HepG2 (cell line): ENCODE results near the gene RAPGEF5. TPM values are rescaled to one million over a fixed set of nuclear protein-coding genes. Genes with fewer than 3 reads are reported as not detected.

Experiments used
- BRF2 ChIP-seq: sonication (generic); formaldehyde crosslinking; IDR thresholded peaks from 2 replicates; pipeline ENCODE4 v1.8.1; 2022; ENCODE audit warnings: mild to moderate bottlenecking, missing genetic modification reagents
- CCAR2 ChIP-seq: fragments of 200-400 bp; formaldehyde crosslinking; optimal IDR thresholded peaks from 2 replicates; pipeline ENCODE3; 2018; ENCODE audit warnings: low read depth, mild to moderate bottlenecking, low read length, moderate library complexity
- EEA1 ChIP-seq: sonication (generic); formaldehyde crosslinking; IDR thresholded peaks from 2 replicates; pipeline ENCODE4 v1.5.1; 2020; ENCODE audit warnings: mild to moderate bottlenecking, missing genetic modification reagents, borderline replicate concordance
- GRHL1 ChIP-seq: sonication (generic); formaldehyde crosslinking; conservative IDR thresholded peaks from 2 replicates; pipeline ENCODE4 v1.8.0; 2022; ENCODE audit warnings: missing genetic modification reagents
- HINFP ChIP-seq: sonication (generic); formaldehyde crosslinking; IDR thresholded peaks from 2 replicates; pipeline ENCODE4 v1.4.0; 2020; ENCODE audit warnings: low read depth, mild to moderate bottlenecking, missing genetic modification reagents
- NFKB2 ChIP-seq: sonication (generic); formaldehyde crosslinking; IDR thresholded peaks from 2 replicates; pipeline ENCODE4 v1.4.0; 2020; ENCODE audit warnings: missing genetic modification reagents, borderline replicate concordance
- PHB2 ChIP-seq: fragments of 450-650 bp; IDR thresholded peaks from 2 replicates; pipeline ENCODE4 v1.6.1; 2018; ENCODE audit not compliant: partially characterized antibody
- RFX1 ChIP-seq: fragments of 450-650 bp; IDR thresholded peaks from 2 replicates; pipeline ENCODE4 v1.6.1; 2017
- SMC3 ChIP-seq: IDR thresholded peaks from 2 replicates; pipeline ENCODE4 v1.6.1; 2011; ENCODE audit warnings: low read length, improper control_type of control experiment
- TIGD3 ChIP-seq: sonication (generic); formaldehyde crosslinking; IDR thresholded peaks from 2 replicates; pipeline ENCODE4 v1.5.1; 2020; ENCODE audit warnings: mild to moderate bottlenecking, missing genetic modification reagents, borderline replicate concordance
- ZBTB1 ChIP-seq: sonication (generic); formaldehyde crosslinking; IDR thresholded peaks from 2 replicates; pipeline ENCODE4 v1.4.0; 2020; ENCODE audit warnings: missing genetic modification reagents, borderline replicate concordance
- ZBTB7A ChIP-seq: sonication (generic); formaldehyde crosslinking; IDR thresholded peaks from 2 replicates; pipeline ENCODE4 v1.8.0; 2022; ENCODE audit warnings: mild to moderate bottlenecking, missing genetic modification reagents
- ZNF703 ChIP-seq: sonication (generic); formaldehyde crosslinking; IDR thresholded peaks from 2 replicates; pipeline ENCODE4 v1.5.1; 2020; ENCODE audit warnings: missing genetic modification reagents, mild to moderate bottlenecking, moderate library complexity, borderline replicate concordance
- ZNF782 ChIP-seq: sonication (generic); formaldehyde crosslinking; IDR thresholded peaks from 2 replicates; pipeline ENCODE4 v1.4.0; 2020; ENCODE audit warnings: missing genetic modification reagents, mild to moderate bottlenecking, borderline replicate concordance
- polyA plus RNA-seq, 8 experiments: library from polyadenylated mRNA; depleted of rRNA in 3 of 8; stranded (reverse) in 7 of 8; unstranded in 1 of 8; fragments of >200 nt; fragmentation: Illumina TruSeq in 4 of 8; extraction: Trizol in 4 of 8; gene quantifications; 2 replicates each; pipeline versions ENCODE4 v1.2.1 to v1.2.3, GENCODE V29; 2011 to 2016; ENCODE audit warnings: low read depth in 4 of 8, missing spikeins in 1 of 8, mixed read lengths in 1 of 8; ENCODE audit not compliant: insufficient read depth in 1 of 8
- total RNA-seq, 5 experiments: library from RNA; depleted of rRNA; stranded (reverse); fragments of >200 nt; fragmentation: Illumina TruSeq; extraction: Trizol; gene quantifications; 2 replicates each; pipeline ENCODE4 v1.2.3, GENCODE V29; 2016; ENCODE audit warnings: low read depth in 1 of 5
- TF ChIP-seq, protein P1 (sequence below): sonication (generic); formaldehyde crosslinking; IDR thresholded peaks from 2 replicates; pipeline ENCODE4 v1.9.0; 2021; ENCODE audit warnings: missing genetic modification reagents, borderline replicate concordance
- TF ChIP-seq, protein P2 (sequence below): sonication (generic); formaldehyde crosslinking; conservative IDR thresholded peaks from 2 replicates; pipeline ENCODE4 v1.4.0; 2020; ENCODE audit warnings: missing genetic modification reagents

Gene RAPGEF5
- total and polyA plus RNA-seq, 2 of the 13 experiments (the other 11 are each of a cell fraction or from before 2014, with no cell fraction given): 17.1 to 23.4 TPM

GRCh38 chr7:22378199-22378980 lies 21.4 kb upstream of the RAPGEF5 start (continued):
- TF ChIP-seq, protein P1, sequence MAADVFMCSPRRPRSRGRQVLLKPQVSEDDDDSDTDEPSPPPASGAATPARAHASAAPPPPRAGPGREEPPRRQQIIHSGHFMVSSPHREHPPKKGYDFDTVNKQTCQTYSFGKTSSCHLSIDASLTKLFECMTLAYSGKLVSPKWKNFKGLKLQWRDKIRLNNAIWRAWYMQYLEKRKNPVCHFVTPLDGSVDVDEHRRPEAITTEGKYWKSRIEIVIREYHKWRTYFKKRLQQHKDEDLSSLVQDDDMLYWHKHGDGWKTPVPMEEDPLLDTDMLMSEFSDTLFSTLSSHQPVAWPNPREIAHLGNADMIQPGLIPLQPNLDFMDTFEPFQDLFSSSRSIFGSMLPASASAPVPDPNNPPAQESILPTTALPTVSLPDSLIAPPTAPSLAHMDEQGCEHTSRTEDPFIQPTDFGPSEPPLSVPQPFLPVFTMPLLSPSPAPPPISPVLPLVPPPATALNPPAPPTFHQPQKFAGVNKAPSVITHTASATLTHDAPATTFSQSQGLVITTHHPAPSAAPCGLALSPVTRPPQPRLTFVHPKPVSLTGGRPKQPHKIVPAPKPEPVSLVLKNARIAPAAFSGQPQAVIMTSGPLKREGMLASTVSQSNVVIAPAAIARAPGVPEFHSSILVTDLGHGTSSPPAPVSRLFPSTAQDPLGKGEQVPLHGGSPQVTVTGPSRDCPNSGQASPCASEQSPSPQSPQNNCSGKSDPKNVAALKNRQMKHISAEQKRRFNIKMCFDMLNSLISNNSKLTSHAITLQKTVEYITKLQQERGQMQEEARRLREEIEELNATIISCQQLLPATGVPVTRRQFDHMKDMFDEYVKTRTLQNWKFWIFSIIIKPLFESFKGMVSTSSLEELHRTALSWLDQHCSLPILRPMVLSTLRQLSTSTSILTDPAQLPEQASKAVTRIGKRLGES (CRISPR knock-in tag): no peak
- TF ChIP-seq SMC3 (peak; percentile 26; the same call in 1 of the 2 replicates), GRHL1 (CRISPR knock-in tag) (no peak), TIGD3 (CRISPR knock-in tag) (no peak), BRF2 (no peak), ZBTB7A (CRISPR knock-in tag) (no peak), ZBTB1 (CRISPR knock-in tag) (no peak), ZNF782 (CRISPR knock-in tag) (no peak), EEA1 (no peak), ZNF703 (CRISPR knock-in tag) (no peak), NFKB2 (no peak), PHB2 (no peak), CCAR2 (no peak), HINFP (CRISPR knock-in tag) (no peak), RFX1 (no peak)
- TF ChIP-seq, protein P2, sequence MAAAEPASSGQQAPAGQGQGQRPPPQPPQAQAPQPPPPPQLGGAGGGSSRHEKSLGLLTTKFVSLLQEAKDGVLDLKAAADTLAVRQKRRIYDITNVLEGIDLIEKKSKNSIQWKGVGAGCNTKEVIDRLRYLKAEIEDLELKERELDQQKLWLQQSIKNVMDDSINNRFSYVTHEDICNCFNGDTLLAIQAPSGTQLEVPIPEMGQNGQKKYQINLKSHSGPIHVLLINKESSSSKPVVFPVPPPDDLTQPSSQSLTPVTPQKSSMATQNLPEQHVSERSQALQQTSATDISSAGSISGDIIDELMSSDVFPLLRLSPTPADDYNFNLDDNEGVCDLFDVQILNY (CRISPR knock-in tag): no peak
